Measurements from ENCODE around the gene CACNA2D3. TPM values are rescaled to one million over a fixed set of nuclear protein-coding genes. Genes with fewer than 3 reads are reported as not detected.

Gene CACNA2D3
- total RNA-seq, 2 experiments from 2014 or later: not detected

- DNase-seq (ENCODE audit: low spot score): no peak
- no peaks in the 10 kb centered on the region for H3K4me1 ChIP-seq (ENCODE audit: insufficient read depth, low read length, poor library complexity, severe bottlenecking)
- H3K4me2 ChIP-seq (ENCODE audit: low read length): no peak overlapping the region
- no peaks in the 10 kb centered on the region for H4K20me1 ChIP-seq (ENCODE audit: insufficient read depth, low read length)
- no peaks in the 10 kb centered on the region for H3K36me3 ChIP-seq (ENCODE audit: insufficient read depth, low read length)
- no peak for TF ChIP-seq CTCF (conservative IDR thresholded peaks at IDR 0.05; ENCODE audit: low read length)
- TF ChIP-seq EZH2phosphoT487 (IDR thresholded peaks at IDR 0.05; ENCODE audit: borderline replicate concordance, low read depth, low read length): no peak
- no TSS peak for BruUV-seq (replicated peaks)
- no peaks in the 10 kb centered on the region for H3K79me2 ChIP-seq (ENCODE audit: insufficient read depth, low read depth, low read length)
- H3K9me3 ChIP-seq (ENCODE audit: low read length): no peaks in the 10 kb centered on the region
- ChIA-PET CTCF (ENCODE audit: unreplicated experiment) (no interaction called here), POLR2A (no interaction called here)
- H3K9me2 ChIP-seq (ENCODE audit: insufficient read depth, low read length): no peaks in the 10 kb centered on the region
- no peak overlapping the region for H3K27ac ChIP-seq (ENCODE audit: low read depth, low read length, poor library complexity, severe bottlenecking)
- no peak overlapping the region for H3K4me3 ChIP-seq (ENCODE audit: low read depth, low read length, poor library complexity, severe bottlenecking)
- intact Hi-C loops (cut with micrococcal nuclease; ENCODE audit: unreplicated experiment): no loop called here
- no peak overlapping the region for H2AFZ ChIP-seq (ENCODE audit: low read length)
Measured at GRCh38 chr3:54347933-54348332, 225.6 kb downstream of the CACNA2D3 start.

- POLR2A ChIA-PET: no interaction called here
- no TSS peak for BruUV-seq (replicated peaks)
- no peak overlapping the region for H3K27ac ChIP-seq (ENCODE audit: low read depth, low read length, poor library complexity, severe bottlenecking)
- DNase-seq (ENCODE audit: low spot score): no peak
- H4K20me1 ChIP-seq (ENCODE audit: insufficient read depth, low read length): no peaks in the 10 kb centered on the region
- H3K9me2 ChIP-seq (ENCODE audit: insufficient read depth, low read length): no peaks in the 10 kb centered on the region
- intact Hi-C loops (cut with micrococcal nuclease; ENCODE audit: unreplicated experiment): no loop called here
- no peak overlapping the region for H3K4me2 ChIP-seq (ENCODE audit: low read length)
- no peak overlapping the region for H2AFZ ChIP-seq (ENCODE audit: low read length)
- no peaks in the 10 kb centered on the region for H3K79me2 ChIP-seq (ENCODE audit: insufficient read depth, low read depth, low read length)
- CTCF ChIA-PET (ENCODE audit: unreplicated experiment): no interaction called here
- no peaks in the 10 kb centered on the region for H3K36me3 ChIP-seq (ENCODE audit: insufficient read depth, low read length)
- no peak for TF ChIP-seq EZH2phosphoT487 (IDR thresholded peaks at IDR 0.05; ENCODE audit: borderline replicate concordance, low read depth, low read length)
- no peak for TF ChIP-seq CTCF (conservative IDR thresholded peaks at IDR 0.05; ENCODE audit: low read length)
- H3K4me3 ChIP-seq (ENCODE audit: low read depth, low read length, poor library complexity, severe bottlenecking): no peak overlapping the region
- H3K4me1 ChIP-seq (ENCODE audit: insufficient read depth, low read length, poor library complexity, severe bottlenecking): no peaks in the 10 kb centered on the region
- H3K9me3 ChIP-seq (ENCODE audit: low read length): no peaks in the 10 kb centered on the region
Measured at GRCh38 chr3:54349231-54349652, 226.9 kb downstream of the CACNA2D3 start.

GRCh38 chr3:54349691-54350090 is 227.3 kb downstream of the CACNA2D3 start:
- TF ChIP-seq EZH2phosphoT487 (IDR thresholded peaks at IDR 0.05; ENCODE audit: borderline replicate concordance, low read depth, low read length) (no peak), CTCF (conservative IDR thresholded peaks at IDR 0.05; ENCODE audit: low read length) (no peak)

More at GRCh38 chr3:54349691-54350090, 227.3 kb downstream of the CACNA2D3 start:
- Histone ChIP-seq H3K4me3 (ENCODE audit: low read depth, low read length, poor library complexity, severe bottlenecking) (no peak overlapping the region), H4K20me1 (ENCODE audit: insufficient read depth, low read length) (no peaks in the 10 kb centered on the region), H3K9me3 (ENCODE audit: low read length) (no peaks in the 10 kb centered on the region), H3K36me3 (ENCODE audit: insufficient read depth, low read length) (no peaks in the 10 kb centered on the region), H3K79me2 (ENCODE audit: insufficient read depth, low read depth, low read length) (no peaks in the 10 kb centered on the region), H3K27ac (ENCODE audit: low read depth, low read length, poor library complexity, severe bottlenecking) (no peak overlapping the region), H3K4me2 (ENCODE audit: low read length) (no peak overlapping the region), H3K9me2 (ENCODE audit: insufficient read depth, low read length) (no peaks in the 10 kb centered on the region), H3K4me1 (ENCODE audit: insufficient read depth, low read length, poor library complexity, severe bottlenecking) (no peaks in the 10 kb centered on the region), H2AFZ (ENCODE audit: low read length) (no peak overlapping the region)
- ChIA-PET CTCF (ENCODE audit: unreplicated experiment) (no interaction called here), POLR2A (no interaction called here)
- no peak for DNase-seq (ENCODE audit: low spot score)
- no TSS peak for BruUV-seq (replicated peaks)
- intact Hi-C loops (cut with micrococcal nuclease; ENCODE audit: unreplicated experiment): no loop called here
